ENCODE measurements around the gene FSTL5.

FSTL5 gene

DNA sequence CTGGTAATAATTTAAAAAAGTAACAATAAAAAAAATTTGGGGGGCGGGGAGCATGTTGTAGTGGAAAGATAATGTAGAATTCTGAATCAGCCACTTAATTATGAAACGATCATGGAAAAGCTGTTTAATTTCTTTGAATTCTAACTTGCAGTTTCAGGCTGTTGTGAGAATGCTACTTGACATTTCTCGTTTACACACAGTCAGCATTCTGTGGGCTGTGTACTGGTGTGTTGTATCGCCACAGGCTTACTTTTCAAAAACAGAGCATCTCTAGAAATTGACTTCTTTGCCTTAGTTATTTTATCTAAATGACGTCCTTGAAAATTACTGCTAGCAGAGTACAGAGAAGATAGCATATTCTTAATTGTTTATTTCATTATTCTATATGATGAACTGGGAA, 350.4 kb downstream of the FSTL5 start:
- Histone ChIP-seq H3K9ac (ENCODE audit: low read length) (no peak overlapping the region), H3K36me3 (ENCODE audit: low read length) (no peaks in the 10 kb centered on the region), H3K9me2 (replicated peaks; ENCODE audit: insufficient read depth, low read length) (no peaks in the 10 kb centered on the region), H3K79me2 (ENCODE audit: insufficient read depth, low read length) (no peaks in the 10 kb centered on the region), H3K4me2 (ENCODE audit: low read depth, low read length, poor library complexity, severe bottlenecking) (no peak overlapping the region), H3F3A (ENCODE audit: insufficient read depth) (no peaks in the 10 kb centered on the region), H3K4me3 (ENCODE audit: insufficient read depth, low read length, poor library complexity, severe bottlenecking) (no peak overlapping the region), H2AFZ (ENCODE audit: low read depth, low read length, severe bottlenecking) (no peak overlapping the region), H4K20me1 (ENCODE audit: low read depth, low read length) (no peaks in the 10 kb centered on the region), H3K9me3 (ENCODE audit: insufficient read depth, low read length) (no peaks in the 10 kb centered on the region), H3K27me3 (ENCODE audit: low read length) (no peaks in the 10 kb centered on the region), H3K27ac (ENCODE audit: low read depth, low read length) (no peak overlapping the region)
- TF ChIP-seq EZH2phosphoT487 (conservative IDR thresholded peaks at IDR 0.05; ENCODE audit: low read length), result no peak
- TF ChIP-seq, protein P1, sequence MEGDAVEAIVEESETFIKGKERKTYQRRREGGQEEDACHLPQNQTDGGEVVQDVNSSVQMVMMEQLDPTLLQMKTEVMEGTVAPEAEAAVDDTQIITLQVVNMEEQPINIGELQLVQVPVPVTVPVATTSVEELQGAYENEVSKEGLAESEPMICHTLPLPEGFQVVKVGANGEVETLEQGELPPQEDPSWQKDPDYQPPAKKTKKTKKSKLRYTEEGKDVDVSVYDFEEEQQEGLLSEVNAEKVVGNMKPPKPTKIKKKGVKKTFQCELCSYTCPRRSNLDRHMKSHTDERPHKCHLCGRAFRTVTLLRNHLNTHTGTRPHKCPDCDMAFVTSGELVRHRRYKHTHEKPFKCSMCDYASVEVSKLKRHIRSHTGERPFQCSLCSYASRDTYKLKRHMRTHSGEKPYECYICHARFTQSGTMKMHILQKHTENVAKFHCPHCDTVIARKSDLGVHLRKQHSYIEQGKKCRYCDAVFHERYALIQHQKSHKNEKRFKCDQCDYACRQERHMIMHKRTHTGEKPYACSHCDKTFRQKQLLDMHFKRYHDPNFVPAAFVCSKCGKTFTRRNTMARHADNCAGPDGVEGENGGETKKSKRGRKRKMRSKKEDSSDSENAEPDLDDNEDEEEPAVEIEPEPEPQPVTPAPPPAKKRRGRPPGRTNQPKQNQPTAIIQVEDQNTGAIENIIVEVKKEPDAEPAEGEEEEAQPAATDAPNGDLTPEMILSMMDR (IDR thresholded peaks at IDR 0.05; ENCODE audit: insufficient read depth, low read length, poor library complexity, severe bottlenecking), result no peak

- no peak overlapping the region for H3K9ac ChIP-seq (ENCODE audit: low read length)
- no peaks in the 10 kb centered on the region for H4K20me1 ChIP-seq (ENCODE audit: low read depth, low read length)
- H3K36me3 ChIP-seq (ENCODE audit: low read length), result no peaks in the 10 kb centered on the region
- H3K4me2 ChIP-seq (ENCODE audit: low read depth, low read length, poor library complexity, severe bottlenecking), result no peak overlapping the region
- no peaks in the 10 kb centered on the region for H3K27me3 ChIP-seq (ENCODE audit: low read length)
- H3K79me2 ChIP-seq (ENCODE audit: insufficient read depth, low read length), result no peaks in the 10 kb centered on the region
- no peak overlapping the region for H3K27ac ChIP-seq (ENCODE audit: low read depth, low read length)
- H3F3A ChIP-seq (ENCODE audit: insufficient read depth), result no peaks in the 10 kb centered on the region
- H2AFZ ChIP-seq (ENCODE audit: low read depth, low read length, severe bottlenecking), result no peak overlapping the region
- H3K9me2 ChIP-seq (replicated peaks; ENCODE audit: insufficient read depth, low read length), result no peaks in the 10 kb centered on the region
- no peak for TF ChIP-seq EZH2phosphoT487 (conservative IDR thresholded peaks at IDR 0.05; ENCODE audit: low read length)
- TF ChIP-seq, protein P1 (IDR thresholded peaks at IDR 0.05; ENCODE audit: insufficient read depth, low read length, poor library complexity, severe bottlenecking), result no peak
- no peaks in the 10 kb centered on the region for H3K9me3 ChIP-seq (ENCODE audit: insufficient read depth, low read length)
- no peak overlapping the region for H3K4me3 ChIP-seq (ENCODE audit: insufficient read depth, low read length, poor library complexity, severe bottlenecking)
Observed at GRCh38 chr4:161803171-161803570, 360.6 kb downstream of the FSTL5 start.

GRCh38 chr4:161799710-161800109, 364.1 kb downstream of the FSTL5 start:
- no peak overlapping the region for H2AFZ ChIP-seq (ENCODE audit: low read depth, low read length, severe bottlenecking)
- no peaks in the 10 kb centered on the region for H3F3A ChIP-seq (ENCODE audit: insufficient read depth)
- H3K4me2 ChIP-seq (ENCODE audit: low read depth, low read length, poor library complexity, severe bottlenecking), result no peak overlapping the region
- H3K27ac ChIP-seq (ENCODE audit: low read depth, low read length), result no peak overlapping the region
- H4K20me1 ChIP-seq (ENCODE audit: low read depth, low read length), result no peaks in the 10 kb centered on the region
- TF ChIP-seq, protein P1 (IDR thresholded peaks at IDR 0.05; ENCODE audit: insufficient read depth, low read length, poor library complexity, severe bottlenecking), result no peak
- TF ChIP-seq EZH2phosphoT487 (conservative IDR thresholded peaks at IDR 0.05; ENCODE audit: low read length), result no peak
- H3K36me3 ChIP-seq (ENCODE audit: low read length), result no peaks in the 10 kb centered on the region
- no peaks in the 10 kb centered on the region for H3K79me2 ChIP-seq (ENCODE audit: insufficient read depth, low read length)
- H3K9me2 ChIP-seq (replicated peaks; ENCODE audit: insufficient read depth, low read length), result no peaks in the 10 kb centered on the region
- H3K4me3 ChIP-seq (ENCODE audit: insufficient read depth, low read length, poor library complexity, severe bottlenecking), result no peak overlapping the region
- no peak overlapping the region for H3K9ac ChIP-seq (ENCODE audit: low read length)
- no peaks in the 10 kb centered on the region for H3K27me3 ChIP-seq (ENCODE audit: low read length)
- no peaks in the 10 kb centered on the region for H3K9me3 ChIP-seq (ENCODE audit: insufficient read depth, low read length)

Data from SU-DHL-6 (cell line).